ENCODE results near the gene MLF2.

MLF2 gene

DNA sequence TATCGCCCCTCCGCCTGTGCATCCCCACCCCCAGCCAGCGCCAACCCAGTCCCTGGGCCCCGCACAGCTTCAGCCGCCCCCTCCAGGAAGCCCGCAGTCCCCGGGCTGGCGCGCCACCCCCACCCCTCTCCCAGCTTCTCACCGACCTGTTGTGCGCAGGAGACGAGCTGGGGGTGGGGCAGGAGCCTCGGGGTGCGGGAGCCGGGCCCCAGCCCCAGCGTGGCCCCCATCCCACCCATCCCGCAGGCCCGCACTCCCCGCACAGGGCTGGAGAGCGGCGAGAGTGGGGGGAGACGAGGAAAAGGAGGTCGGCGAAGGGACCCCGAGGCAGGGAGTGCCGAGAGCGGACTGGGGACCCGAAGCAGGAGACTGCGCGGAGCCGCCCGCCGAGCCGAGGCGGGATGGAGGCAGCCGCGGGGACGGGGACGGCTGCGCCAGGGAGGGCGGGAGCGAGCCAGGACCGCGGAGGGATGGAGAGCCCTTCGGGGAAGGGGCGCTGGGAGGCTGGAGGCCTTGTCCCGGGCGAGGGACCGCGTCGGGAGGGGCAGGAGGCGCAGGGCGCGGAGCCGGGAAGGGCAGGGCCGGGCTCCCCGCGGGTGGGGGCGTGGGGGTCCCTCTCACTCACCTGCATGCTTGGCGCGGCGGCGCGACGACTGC, 52.8 kb downstream of the MLF2 start:
- H2AFZ ChIP-seq (ENCODE audit: low read depth, low read length, severe bottlenecking) = no peak overlapping the region
- no peaks in the 10 kb centered on the region for H3F3A ChIP-seq (ENCODE audit: insufficient read depth)
- H3K4me2 ChIP-seq (ENCODE audit: low read depth, low read length, poor library complexity, severe bottlenecking) = no peak overlapping the region
- H3K27me3 ChIP-seq (ENCODE audit: low read length) = no peaks in the 10 kb centered on the region
- no peak overlapping the region for H3K27ac ChIP-seq (ENCODE audit: low read depth, low read length)
- H4K20me1 ChIP-seq (ENCODE audit: low read depth, low read length) = no peaks in the 10 kb centered on the region
- TF ChIP-seq, protein P1, sequence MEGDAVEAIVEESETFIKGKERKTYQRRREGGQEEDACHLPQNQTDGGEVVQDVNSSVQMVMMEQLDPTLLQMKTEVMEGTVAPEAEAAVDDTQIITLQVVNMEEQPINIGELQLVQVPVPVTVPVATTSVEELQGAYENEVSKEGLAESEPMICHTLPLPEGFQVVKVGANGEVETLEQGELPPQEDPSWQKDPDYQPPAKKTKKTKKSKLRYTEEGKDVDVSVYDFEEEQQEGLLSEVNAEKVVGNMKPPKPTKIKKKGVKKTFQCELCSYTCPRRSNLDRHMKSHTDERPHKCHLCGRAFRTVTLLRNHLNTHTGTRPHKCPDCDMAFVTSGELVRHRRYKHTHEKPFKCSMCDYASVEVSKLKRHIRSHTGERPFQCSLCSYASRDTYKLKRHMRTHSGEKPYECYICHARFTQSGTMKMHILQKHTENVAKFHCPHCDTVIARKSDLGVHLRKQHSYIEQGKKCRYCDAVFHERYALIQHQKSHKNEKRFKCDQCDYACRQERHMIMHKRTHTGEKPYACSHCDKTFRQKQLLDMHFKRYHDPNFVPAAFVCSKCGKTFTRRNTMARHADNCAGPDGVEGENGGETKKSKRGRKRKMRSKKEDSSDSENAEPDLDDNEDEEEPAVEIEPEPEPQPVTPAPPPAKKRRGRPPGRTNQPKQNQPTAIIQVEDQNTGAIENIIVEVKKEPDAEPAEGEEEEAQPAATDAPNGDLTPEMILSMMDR (IDR thresholded peaks at IDR 0.05; ENCODE audit: insufficient read depth, low read length, poor library complexity, severe bottlenecking) = no peak
- no peak for TF ChIP-seq EZH2phosphoT487 (conservative IDR thresholded peaks at IDR 0.05; ENCODE audit: low read length)
- no peak overlapping the region for H3K4me3 ChIP-seq (ENCODE audit: insufficient read depth, low read length, poor library complexity, severe bottlenecking)
- no peaks in the 10 kb centered on the region for H3K79me2 ChIP-seq (ENCODE audit: insufficient read depth, low read length)
- no peak overlapping the region for H3K9ac ChIP-seq (ENCODE audit: low read length)
- no peaks in the 10 kb centered on the region for H3K9me3 ChIP-seq (ENCODE audit: insufficient read depth, low read length)
- H3K9me2 ChIP-seq (replicated peaks; ENCODE audit: insufficient read depth, low read length) = no peaks in the 10 kb centered on the region
- H3K36me3 ChIP-seq (ENCODE audit: low read length) = no peaks in the 10 kb centered on the region

DNA sequence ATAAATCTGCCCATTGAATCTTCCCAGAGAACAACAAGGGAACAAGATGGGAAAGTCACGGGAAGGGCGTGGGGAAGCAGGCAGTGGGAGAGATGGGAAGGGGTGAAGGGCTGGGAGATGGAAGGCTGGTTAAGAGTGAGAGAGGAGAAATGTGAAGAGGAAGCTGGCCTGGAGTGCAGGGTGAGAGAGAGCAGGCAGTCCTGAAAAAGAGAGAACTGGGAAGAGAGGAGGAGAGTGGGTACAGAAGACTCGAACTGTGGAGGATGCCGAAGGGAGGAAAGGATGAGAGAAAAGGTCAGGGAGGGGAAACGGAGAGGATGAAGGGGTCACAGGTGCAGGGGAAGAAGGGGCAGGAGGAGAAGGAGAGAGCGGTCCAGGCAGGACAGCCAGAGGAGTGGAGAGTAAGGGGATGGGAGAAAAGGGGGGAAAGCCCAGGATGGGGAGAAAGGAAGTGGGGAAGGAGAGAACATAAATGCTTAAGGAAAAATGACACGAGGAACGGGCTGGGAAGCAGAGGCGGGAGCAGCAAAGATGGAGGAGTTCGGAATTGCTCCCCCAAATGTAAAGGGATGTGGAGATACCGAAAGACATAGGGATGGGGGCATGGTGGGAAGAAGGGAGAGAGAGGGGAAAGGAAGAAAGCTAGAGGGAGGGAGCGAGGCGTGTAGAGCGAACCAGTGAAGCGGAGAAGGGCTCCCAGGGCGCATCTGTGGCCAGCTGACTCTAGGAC, 53.5 kb downstream of the MLF2 start:
- H3K9me3 ChIP-seq (ENCODE audit: insufficient read depth, low read length) = no peaks in the 10 kb centered on the region
- no peak overlapping the region for H3K4me2 ChIP-seq (ENCODE audit: low read depth, low read length, poor library complexity, severe bottlenecking)
- no peak overlapping the region for H3K4me3 ChIP-seq (ENCODE audit: insufficient read depth, low read length, poor library complexity, severe bottlenecking)
- H4K20me1 ChIP-seq (ENCODE audit: low read depth, low read length) = no peaks in the 10 kb centered on the region
- TF ChIP-seq, protein P1 (IDR thresholded peaks at IDR 0.05; ENCODE audit: insufficient read depth, low read length, poor library complexity, severe bottlenecking) = no peak
- no peak for TF ChIP-seq EZH2phosphoT487 (conservative IDR thresholded peaks at IDR 0.05; ENCODE audit: low read length)
- H3K27ac ChIP-seq (ENCODE audit: low read depth, low read length) = no peak overlapping the region
- no peaks in the 10 kb centered on the region for H3K9me2 ChIP-seq (replicated peaks; ENCODE audit: insufficient read depth, low read length)
- no peak overlapping the region for H3K9ac ChIP-seq (ENCODE audit: low read length)
- H3K79me2 ChIP-seq (ENCODE audit: insufficient read depth, low read length) = no peaks in the 10 kb centered on the region
- no peaks in the 10 kb centered on the region for H3F3A ChIP-seq (ENCODE audit: insufficient read depth)
- H2AFZ ChIP-seq (ENCODE audit: low read depth, low read length, severe bottlenecking) = no peak overlapping the region
- H3K36me3 ChIP-seq (ENCODE audit: low read length) = no peaks in the 10 kb centered on the region
- H3K27me3 ChIP-seq (ENCODE audit: low read length) = no peaks in the 10 kb centered on the region

DNA sequence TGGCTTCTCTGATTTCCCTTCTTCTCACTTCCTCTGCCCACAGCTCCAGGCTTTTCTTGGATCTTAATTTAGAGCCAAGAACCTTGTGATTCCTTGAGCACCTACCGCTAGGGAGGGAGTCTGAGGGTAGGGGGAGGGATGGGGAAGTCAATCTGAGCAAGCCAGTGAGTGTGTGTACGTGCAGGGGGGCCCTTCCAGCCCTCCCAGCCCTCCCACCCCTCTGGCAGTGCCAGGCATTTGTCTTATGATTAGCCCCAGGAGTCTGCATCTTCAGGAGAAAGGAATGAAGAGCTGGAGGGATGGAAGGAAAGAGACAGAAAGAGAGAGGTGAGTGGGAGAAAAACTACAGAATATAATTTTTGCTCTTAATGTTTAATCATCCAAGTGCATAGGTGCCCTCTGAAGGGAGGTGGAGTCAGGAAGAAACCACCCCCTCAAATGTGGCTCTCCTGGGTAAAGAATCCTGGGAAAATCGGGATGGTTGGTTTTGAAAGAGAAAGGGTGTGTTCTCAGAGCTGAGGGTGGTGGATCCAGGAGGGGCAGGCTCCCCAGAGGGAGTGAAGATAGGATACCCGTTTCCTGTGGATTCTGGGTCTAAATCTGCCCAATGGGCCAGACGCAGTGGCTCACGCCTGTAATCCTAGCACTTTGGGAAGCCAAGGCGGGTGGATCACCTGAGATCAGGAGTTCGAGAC, 54.4 kb downstream of the MLF2 start:
- no peak overlapping the region for H2AFZ ChIP-seq (ENCODE audit: low read depth, low read length, severe bottlenecking)
- H3K4me2 ChIP-seq (ENCODE audit: low read depth, low read length, poor library complexity, severe bottlenecking) = no peak overlapping the region
- TF ChIP-seq, protein P1 (IDR thresholded peaks at IDR 0.05; ENCODE audit: insufficient read depth, low read length, poor library complexity, severe bottlenecking) = no peak
- TF ChIP-seq EZH2phosphoT487 (conservative IDR thresholded peaks at IDR 0.05; ENCODE audit: low read length) = no peak
- H4K20me1 ChIP-seq (ENCODE audit: low read depth, low read length) = no peaks in the 10 kb centered on the region
- no peak overlapping the region for H3K4me3 ChIP-seq (ENCODE audit: insufficient read depth, low read length, poor library complexity, severe bottlenecking)
- H3K27ac ChIP-seq (ENCODE audit: low read depth, low read length) = no peak overlapping the region
- H3K79me2 ChIP-seq (ENCODE audit: insufficient read depth, low read length) = no peaks in the 10 kb centered on the region
- no peaks in the 10 kb centered on the region for H3K36me3 ChIP-seq (ENCODE audit: low read length)
- no peaks in the 10 kb centered on the region for H3K9me2 ChIP-seq (replicated peaks; ENCODE audit: insufficient read depth, low read length)
- H3K9ac ChIP-seq (ENCODE audit: low read length) = no peak overlapping the region
- H3K27me3 ChIP-seq (ENCODE audit: low read length) = no peaks in the 10 kb centered on the region
- H3F3A ChIP-seq (ENCODE audit: insufficient read depth) = no peaks in the 10 kb centered on the region
- no peaks in the 10 kb centered on the region for H3K9me3 ChIP-seq (ENCODE audit: insufficient read depth, low read length)
